ENCODE data around the gene SNX8.
A peak's percentile ranks its signal among the peaks of the same experiment; 100 is the strongest.
"Not testable (repeated sequence)": the region's sequence is repeated elsewhere in the genome, so short reads cannot be mapped to it uniquely, and the experiment has no call there.

Gene SNX8

DNA sequence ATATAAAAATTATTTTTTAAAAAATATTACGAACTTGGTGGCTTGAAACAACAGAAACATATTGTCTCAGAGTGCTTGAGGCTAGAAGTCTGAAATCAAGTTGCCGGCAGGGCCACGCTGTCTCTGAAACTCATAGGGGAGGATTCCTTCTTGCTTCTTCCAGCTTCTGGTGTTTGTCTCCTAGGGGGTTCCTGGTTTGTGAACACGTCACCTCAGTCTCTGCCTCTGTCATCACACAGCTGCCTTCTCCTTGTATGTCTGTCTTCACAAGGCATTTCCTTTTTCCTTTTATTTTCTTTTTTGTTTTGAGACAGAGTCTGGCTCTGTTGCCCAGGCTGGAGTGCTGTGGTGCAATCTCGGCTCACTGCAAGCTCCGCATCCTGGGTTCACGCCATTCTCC is 12.7 kb upstream of the SNX8 start:
- DNase-seq: no peak

DNA sequence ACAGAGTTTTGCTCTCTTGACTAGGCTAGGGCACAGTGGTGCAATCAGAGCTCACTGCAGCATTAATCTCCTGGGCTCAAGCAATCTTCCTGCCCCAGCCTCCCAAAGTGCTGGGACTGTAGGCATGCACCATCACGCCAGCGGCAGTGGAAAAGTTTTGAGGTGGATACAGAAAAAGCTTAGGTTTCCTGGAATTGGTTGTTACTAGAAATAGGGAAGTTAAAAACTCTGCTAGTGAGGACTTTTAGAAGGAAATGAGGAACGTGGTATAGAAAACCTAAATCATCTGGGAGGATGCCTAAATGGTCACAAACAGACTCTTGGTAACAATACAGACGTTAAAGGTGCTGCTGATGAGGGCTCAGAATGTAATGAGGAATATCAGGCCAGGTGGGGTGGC is 10.9 kb upstream of the SNX8 start:
- DNase-seq: no peak

DNA sequence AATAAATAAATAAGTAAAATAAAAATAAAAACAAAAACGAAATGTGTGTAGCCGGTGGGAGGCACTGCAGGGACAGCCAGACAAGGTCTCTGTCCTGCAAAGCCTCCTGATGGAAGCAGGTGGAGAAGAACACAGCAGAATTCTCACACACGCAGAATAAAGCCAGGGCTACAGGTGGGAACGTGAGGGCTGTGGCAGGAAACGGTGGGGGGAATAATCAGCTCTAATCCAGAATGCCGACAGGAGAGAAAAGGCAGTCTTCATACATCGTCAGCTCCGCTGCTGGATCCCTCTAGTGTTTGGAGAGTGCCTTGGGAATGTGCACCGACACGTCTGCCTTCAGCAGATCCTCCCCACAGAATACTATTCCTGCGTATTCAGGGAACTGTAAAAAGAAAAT is 6.8 kb upstream of the SNX8 start:
- DNase-seq: peak; percentile 15

DNA sequence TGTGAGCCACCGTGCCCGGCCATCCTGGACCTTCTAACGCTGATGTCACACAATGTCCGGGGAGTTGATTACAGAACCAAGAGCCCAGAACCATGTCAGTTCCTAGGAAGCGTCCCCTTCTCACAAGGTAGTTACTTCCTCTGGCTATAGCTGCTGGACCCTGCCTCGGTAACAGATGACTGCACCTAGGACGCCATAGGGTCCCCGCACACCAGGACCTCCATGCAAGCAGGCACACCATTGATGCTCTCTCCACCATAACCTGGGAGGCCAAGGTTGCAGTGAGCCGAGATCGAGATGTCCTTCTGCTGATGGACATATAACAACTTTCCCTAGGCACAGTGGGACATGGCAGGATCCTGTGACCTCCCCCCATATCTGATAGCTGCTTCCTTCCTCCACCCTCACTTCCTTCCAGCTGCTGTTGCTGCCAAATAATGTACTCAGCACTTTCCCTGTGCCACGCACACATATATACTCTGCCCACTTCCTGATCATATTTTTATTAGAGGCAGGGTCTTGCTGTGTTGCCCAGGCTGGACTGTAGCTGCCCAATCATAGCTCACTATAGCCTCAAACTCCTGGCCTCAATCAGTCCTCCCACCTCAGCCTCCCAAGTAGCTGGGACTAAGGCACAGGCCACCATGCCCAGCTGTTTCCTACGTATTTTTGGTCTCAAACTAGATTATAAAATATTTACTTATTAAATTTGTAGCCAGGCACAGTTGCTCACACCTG is 3.5 kb upstream of the SNX8 start:
- no peak for DNase-seq

DNA sequence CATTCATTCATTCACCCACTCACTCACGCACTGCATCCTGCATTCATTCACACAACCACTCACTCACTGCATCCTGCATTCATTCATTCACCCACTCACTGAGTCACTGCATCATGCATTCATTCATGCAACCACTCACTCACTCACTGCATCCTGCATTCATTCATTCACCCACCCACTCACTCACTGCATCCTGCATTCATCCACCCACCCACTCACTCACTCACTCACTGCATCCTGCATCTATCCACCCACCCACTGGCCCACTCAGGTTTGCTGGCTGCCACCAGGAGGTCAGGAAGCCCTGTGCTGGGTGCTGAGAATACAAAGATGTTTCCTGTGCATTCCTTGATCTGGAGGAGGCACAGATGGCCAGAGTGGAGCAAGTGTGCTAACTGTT is 2.3 kb upstream of the SNX8 start:
- DNase-seq: no peak

DNA sequence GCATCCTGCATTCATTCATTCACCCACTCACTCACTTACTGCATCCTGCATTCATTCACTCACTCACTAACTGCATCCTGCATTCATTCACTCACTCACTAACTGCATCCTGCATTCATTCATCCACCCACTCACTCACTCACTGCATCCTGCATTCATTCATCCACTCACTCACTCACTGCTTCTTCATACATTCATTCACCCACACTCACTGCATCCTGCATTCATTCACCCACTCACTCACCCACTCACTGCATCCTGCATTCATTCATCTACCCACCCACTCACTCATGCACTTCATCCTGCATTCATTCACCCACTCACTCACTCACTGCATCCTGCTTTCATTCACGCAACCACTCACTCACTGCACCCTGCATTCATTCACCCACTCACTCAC is 1.5 kb upstream of the SNX8 start:
- DNase-seq: no peak

DNA sequence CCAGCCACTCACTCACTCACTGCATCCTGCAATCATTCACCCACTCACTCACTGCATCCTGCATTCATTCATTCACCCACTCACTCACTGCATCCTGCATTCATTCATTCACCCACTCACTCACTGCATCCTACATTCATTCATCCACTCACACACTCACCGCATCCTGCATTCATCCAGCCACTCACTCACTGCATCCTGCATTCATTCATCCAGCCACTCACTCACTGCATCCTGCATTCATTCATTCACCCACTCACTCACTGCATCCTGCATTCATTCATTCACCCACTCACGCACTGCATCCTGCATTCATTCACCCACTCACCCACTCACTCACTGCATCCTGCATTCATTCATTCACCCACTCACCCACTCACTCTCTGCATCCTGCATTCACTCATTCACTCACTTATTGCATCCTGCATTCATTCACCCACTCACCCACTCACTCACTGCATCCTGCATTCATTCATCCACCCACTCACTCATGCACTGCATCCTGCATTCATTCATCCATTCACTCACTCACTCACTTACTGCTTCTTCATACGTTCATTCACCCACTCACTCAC is 802 bp upstream of the SNX8 start:
- DNase-seq: not testable (repeated sequence)

DNA sequence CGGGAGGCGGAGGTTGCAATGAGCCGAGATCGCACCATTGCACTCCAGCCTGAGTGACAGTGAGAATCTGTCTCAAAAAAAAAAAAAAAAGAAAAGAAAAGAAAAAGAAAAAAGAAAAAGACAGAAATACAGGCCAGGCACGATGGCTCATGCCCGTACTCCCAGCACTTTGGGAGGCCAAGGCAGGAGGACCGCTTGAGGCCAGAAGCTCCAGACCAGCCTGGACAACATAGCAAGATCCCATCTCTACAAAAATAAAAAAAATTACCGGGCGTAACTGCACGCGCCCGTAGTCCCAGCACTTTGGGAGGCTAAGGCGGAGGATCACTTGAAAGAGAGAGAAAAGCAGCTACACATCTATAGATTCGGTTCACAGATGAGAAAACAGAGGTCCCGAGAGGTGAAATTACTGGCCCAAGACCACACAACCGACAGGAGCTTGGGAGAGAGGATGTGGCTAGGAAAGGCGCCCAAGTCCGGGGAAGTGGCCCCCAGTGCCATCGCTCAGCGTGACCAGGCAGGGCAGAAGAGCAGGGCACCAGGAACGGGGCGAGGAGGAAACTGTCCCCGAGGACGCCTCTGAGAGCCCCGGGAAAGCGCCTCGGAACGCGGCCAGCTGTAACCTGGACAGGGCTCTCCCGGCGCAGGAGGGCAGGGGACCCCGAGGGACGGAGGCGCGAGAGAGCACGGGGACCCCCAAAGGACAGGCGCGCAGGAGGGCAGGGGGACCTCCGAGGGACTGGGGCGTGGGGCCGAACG is 612 bp downstream of the SNX8 start:
- DNase-seq: no peak

DNA sequence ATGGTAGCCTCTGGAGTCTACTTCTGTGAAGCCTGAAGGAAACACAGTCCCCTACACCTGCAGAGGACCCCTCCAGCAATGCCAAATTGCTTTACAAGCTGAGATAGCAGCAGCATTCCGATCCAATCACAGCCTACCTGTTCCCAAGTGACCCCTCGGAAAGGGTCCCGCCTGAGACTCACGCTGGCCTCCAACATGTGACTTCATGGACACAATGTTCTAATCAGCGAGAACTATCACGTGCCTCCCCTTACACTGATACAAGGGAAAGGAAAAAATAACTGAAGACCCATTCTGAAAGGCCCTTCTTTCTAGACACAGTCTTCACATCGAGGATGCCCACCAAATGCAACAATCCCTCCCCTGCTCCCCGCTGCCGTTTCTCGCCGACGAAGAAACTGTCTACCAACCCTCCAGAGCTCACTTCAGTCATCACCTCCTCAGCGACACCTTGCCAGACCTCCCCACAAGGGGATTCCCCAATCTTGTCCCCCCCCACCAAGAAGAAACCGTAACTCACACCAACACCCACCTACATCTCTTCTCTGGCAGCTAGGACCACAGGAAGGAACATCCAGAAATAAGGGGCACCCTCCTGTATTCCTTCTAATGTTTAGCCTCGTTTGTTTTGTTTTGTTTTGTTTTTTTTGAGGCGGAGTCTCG is 1.8 kb downstream of the SNX8 start:
- no peak for DNase-seq

DNA sequence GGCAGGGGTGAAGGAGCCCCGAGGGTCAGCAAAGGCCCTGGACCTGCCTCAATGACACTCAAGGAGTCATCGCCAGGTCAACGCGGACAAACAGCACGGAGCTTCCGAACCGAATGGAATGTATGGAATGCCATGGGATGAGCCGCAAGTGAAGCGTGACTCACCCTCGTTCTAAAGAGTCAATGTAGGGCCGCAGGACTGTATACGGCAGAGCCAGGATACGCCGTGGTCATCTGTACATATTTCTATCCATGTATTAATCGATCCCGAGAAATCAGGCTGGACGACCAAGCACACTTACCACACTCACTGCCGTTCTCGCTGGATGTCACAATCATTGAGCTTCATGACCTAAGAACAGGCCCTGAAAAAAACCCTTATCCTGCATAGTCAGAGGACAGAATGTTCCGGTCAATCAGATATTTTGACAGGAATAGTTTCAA is 4.3 kb downstream of the SNX8 start:
- no peak for DNase-seq

DNA sequence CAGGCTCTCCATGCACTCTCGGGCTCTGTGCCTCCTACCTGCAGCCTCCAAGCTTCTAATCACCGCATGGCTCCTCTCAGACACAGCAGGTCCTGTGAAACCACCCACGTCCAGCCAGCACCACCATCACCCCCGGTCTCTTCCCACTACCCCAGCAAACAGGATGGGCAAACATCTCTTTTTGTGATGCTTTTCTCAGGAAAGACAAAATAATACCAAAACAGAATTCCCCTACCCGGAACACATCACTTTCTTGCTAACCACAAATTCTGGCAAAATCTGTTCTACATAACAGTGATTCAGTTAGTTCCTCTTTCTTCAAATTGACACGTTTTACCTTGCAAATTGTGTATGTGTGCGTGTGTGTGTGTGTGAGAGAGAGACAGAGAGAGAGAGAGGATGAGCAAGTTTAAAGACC is 6.5 kb downstream of the SNX8 start:
- no peak for DNase-seq

DNA sequence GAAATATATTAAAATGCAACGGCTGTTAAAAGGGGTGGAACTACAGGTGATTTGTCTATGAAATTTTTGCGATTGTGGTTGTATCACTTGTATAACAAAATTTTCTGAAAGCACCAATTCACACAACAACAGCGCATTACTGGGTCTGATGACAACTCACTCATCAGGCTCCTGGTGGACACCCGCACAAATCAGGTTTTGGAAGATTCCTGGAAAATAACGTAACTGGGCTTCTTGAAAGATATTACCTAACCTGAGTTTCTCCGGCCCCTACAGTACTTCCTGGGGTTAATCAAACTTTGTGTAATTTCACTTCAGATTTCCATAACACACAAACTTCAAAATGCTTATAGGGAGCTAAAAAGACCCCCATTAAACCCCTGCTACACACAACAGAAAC is 7.6 kb downstream of the SNX8 start:
- no peak for DNase-seq

DNA sequence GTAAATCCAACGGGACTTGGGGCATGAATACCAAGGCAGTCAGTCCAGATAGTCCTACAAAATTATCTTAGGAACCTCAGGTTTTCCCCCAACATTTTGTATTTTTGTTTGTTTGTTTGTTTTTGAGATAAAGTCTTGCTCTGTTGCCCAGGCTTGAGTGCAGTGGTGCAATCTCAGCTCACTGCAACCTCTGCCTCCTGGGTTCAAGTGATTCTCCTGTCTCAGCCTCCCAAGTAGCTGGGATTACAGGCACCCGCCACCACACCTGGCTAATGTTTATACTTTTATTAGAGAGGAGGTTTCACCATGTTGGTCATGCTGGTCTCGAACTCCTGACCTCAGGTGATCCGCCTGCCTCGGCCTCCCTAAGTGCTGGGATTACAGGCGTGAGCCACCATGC is 9.0 kb downstream of the SNX8 start:
- not testable (repeated sequence) for DNase-seq

DNA sequence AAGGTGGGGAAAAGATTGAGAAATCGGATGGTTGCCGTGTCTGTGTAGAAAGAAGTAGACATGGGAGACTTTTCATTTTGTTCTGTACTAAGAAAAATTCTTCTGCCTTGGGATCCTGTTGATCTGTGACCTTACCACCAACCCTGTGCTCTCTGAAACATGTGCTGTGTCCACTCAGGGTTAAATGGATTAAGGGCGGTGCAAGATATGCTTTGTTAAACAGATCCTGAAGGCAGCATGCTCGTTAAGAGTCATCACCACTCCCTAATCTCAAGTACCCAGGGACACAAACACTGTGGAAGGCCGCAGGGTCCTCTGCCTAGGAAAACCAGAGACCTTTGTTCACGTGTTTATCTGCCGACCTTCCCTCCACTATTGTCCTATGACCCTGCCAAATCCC is 10.7 kb downstream of the SNX8 start:
- not testable (repeated sequence) for DNase-seq

DNA sequence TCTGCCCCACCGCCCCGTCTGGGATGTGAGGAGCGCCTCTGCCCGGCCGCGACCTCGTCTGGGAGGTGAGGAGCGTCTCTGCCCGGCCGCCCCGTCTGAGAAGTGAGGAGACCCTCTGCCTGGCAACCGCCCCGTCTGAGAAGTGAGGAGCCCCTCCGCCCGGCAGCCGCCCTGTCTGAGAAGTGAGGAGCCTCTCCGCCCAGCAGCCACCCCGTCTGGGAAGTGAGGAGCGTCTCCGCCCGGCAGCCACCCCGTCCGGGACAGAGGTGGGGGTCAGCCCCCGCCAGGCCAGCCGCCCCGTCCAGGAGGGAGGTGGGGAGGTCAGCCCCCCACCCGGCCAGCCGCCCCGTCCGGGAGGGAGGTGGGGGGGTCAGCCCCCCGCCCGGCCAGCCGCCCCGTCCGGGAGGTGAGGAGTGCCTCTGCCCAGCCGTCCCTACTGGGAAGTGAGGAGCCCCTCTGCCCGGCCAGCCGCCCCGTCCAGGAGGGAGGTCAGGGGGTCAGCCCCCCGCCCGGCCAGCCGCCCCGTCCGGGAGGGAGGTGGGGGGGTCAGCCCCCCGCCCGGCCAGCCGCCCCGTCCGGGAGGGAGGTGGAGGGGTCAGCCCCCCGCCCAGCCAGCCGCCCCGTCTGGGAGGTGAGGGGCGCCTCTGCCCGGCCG is 11.4 kb downstream of the SNX8 start:
- DNase-seq: not testable (repeated sequence)

DNA sequence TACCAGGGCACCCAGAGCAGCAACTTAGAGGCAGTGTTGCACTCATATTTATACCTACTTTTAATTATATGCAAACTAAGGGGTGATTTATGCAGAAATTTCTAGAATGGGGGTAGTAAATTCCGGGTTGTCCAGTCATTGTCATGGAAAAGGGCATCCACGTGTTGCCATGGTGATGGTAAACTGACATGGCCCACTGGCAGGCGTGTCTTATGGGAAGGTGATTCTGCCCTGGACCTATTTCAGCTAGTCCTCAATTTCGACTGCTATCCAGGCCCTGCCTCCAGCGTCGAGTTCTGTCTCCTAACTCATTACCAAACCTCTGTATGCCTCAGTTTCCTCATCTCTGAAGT is 12.8 kb downstream of the SNX8 start:
- no peak for DNase-seq

DNA sequence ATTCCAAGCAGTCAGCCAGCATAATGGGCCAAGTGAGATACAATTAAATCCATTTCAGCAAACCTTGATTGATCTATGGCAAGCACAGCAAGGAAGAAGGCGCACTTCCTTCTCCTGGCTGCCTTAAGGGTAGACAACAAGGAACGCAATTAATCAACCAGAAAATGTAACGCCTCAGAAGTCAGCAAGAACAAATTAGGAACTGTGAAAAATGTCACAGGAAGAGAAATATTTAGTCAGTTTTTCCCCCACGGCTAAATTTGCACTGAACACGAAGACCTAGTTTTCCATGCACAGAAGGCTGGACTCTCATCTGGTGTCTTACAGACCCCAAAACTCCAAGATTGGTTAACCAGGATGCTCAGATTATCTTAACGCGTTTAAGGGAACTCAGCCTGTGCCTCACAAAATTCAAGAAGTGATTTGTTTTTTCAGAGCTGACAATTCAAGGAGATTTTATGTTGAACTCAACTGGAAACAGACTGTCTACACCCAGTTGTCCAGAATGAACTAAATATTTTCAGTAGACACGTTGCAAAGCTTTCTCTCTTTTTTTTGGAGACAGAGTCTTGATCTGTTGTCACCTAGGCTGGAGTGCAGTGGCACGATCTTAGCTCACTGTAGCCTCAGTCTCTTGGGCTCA is 14.2 kb downstream of the SNX8 start:
- no peak for DNase-seq

DNA sequence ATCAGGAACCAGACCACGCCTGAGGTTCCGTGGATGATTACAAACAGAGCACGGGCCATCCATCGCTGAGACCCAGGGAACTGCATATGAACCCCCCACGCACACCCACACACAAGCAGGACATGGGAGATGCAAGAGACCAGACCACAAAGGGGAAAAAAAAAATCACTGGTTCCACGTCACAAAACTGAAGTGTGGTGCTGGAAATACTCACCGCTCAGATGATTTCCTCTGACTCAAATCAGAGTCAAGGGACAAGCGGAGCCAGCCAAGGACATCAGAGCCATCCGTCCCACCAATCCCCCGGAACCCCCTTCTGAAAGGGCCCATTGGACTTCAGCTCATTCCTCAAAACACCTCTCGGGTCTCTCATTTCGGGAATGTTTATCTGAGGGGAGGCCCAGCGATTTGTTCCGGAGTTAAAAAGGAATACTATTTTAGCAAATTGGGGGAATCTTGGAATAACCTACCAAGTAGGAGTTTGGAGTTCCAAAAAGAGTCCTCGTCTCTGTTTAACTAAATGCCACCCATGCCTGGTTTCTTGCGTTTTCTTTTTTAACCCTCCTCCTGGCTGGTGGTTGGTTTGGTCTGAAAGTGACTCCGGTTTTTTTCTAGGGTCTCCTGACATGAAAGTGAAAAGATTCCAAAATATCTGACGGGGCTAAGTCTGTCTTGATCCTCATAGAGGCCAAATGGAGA is 15.0 kb downstream of the SNX8 start:
- no peak for DNase-seq

DNA sequence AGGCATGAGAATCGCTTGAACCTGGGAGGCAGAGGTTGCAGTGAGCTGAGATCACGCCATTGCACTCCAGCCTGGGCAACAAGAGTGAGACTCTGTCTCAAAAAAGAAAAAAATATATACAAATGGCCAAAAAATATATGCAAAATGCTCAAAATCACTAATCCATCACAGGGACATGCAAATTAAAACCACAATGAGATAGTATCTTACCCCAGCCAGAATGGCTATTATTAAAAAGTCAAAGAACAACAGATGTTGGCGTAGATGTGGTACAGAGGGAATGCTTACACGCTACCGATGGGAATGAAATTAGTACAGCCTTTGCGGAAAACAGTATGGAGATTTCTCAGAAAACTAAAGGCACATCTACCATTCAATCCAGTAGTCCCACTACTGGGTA is 17.4 kb downstream of the SNX8 start:
- no peak for DNase-seq

DNA sequence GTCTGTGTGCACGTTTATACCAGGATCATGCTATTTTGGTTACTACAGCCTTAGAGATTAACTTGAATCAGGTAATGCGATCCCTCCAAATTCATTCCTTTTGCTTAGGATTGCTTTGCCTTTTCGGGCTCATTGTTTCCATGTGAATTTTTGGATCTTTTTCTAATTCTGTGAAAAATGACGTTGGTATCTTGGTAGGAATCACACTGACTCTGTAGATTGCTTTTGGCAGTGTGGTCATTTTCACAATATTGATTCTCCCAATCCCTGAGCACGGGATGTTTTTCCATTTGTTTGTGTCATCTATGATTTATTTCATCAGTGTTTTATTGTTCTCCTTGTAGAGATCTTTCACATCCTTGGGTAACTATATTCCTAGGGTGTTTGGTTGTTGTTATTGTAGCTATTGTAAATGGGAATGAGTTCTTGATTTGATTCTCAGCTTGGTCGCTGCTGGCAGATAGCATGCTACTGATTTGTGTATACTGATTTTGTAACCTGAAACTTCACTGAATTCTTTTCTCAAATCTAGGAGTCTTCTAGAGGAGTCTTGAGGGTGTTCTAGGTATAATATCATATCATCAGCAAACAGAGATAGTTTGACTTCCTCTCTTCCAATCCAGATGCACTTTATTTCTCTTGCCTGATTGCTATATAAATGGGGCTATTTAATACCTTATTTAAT is 18.2 kb downstream of the SNX8 start:
- no peak for DNase-seq

DNA sequence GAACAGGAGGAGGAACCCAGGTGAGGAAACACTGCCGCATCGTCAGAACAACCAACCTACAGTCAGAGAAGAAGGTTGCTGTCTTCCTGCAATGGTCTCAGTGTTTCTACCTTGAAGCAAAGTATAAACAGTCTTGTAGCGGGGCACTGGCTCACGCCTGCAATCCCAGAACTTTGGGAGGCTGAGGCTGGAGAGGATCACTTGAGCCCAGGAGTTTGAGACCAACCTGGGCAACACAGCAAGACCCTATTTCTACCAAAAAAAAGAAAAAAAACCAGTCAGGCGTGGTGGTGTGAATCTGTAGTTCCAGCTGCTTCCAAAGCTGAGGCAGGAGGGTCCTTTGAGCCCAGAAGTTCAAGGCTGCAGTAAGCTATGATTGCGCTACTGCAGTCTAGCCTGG is 23.4 kb downstream of the SNX8 start:
- no peak for DNase-seq
